ENCODE measurements around the gene PLB1.

DNA sequence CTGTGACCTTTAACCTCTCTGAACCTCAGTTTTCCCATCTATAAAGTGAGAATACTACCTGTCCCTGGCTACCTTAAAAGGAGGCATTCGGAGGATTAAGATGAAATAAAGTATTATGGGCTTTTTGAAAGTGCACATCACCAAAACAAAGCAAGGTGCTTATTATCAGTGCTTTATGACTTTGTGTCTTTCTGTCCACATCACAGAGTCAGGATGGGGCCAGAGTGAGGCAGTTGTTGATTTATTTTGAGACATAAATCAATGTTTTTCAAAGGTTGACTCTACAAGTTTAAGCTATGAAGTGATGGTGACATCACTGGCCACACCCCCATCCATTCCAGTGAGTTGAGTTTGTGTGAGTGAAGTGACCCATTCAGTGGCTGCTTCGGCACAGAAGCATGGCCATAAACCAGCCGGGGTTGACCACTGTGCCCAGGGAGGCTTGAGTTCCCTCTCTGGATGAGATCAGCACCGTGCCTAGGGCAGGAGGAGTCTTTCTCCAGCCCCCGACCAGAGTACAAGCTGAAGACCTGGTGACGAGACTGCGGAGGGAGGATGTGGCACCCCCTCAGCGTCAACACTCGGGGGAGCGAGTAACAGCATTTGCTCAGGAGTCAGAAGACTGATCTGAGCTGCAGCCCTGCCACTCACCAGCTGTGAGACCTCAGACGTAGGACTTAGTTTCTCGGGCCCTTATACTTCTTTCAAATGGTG is 166.8 kb downstream of the PLB1 start:
- TF ChIP-seq POLR2A (IDR thresholded peaks at IDR 0.05) = no peak
- TF ChIP-seq, protein P1, sequence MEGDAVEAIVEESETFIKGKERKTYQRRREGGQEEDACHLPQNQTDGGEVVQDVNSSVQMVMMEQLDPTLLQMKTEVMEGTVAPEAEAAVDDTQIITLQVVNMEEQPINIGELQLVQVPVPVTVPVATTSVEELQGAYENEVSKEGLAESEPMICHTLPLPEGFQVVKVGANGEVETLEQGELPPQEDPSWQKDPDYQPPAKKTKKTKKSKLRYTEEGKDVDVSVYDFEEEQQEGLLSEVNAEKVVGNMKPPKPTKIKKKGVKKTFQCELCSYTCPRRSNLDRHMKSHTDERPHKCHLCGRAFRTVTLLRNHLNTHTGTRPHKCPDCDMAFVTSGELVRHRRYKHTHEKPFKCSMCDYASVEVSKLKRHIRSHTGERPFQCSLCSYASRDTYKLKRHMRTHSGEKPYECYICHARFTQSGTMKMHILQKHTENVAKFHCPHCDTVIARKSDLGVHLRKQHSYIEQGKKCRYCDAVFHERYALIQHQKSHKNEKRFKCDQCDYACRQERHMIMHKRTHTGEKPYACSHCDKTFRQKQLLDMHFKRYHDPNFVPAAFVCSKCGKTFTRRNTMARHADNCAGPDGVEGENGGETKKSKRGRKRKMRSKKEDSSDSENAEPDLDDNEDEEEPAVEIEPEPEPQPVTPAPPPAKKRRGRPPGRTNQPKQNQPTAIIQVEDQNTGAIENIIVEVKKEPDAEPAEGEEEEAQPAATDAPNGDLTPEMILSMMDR (IDR thresholded peaks at IDR 0.05) = no peak

All from right lobe of liver (tissue), 4 donors.